Myocyte (in vitro differentiated cells): Measurements from ENCODE around the gene TRAPPC10. TPM values are rescaled to one million over a fixed set of nuclear protein-coding genes. Genes with fewer than 3 reads are reported as not detected.

Experiments used
- DNase-seq: peaks from one replicate; pipeline ENCODE4 v3.0.0-alpha.2; 2012; ENCODE audit warnings: low read depth
- total RNA-seq: library from RNA; depleted of rRNA; stranded (reverse); fragments of >200 nt; gene quantifications from 2 replicates; pipeline ENCODE4 v1.2.3, GENCODE V29; 2014

TRAPPC10 gene
- total RNA-seq, 1 donor from 2014 or later, result 22.4 TPM

DNA sequence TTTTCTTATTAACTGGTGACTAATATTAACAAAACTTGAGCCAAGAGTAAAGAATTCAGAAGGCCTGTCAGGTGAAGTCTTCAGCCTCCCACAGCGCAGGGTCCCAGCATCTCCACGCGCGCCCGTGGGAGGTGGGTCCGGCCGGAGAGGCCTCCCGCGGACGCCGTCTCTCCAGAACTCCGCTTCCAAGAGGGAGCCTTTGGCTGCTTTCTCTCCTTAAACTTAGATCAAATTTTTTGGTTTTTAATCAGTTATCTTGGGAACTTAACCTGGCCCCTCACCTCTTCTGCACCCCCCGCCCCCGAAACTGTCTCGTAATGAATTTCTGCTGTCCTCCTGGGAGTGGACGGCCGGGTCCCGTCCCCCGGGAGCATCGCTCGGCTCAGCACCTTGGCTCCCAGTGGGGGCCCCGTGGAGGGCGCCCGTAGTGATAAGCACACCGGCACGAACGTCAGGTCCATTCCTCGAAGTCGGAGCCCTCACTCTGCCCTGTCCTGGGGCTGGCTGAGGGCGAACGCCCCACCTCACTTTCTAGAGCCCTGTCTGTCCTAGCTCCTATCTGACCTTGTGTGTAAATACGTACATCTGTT is 29.5 kb upstream of the TRAPPC10 start:
- no peak for DNase-seq

DNA sequence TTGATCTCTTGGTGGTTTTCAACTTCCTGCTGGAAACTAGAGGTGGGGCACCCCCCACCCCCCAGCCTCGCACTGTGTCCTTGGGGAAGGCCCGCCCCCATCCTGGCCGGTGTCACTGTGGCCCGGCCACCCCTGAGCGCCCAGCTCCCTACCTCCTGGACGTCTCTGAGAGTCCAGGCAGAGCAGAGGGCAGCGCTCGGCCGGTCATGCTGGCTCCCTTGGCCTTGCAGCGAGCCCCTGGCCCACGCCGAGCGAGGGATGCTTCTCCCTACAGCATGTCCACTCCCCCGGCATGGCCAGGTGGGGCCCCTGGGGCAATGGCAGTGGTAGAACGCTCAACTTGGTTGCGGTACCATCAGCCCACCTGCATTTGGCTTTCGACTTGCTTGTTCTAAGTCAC is 28.7 kb upstream of the TRAPPC10 start:
- DNase-seq, result no peak

DNA sequence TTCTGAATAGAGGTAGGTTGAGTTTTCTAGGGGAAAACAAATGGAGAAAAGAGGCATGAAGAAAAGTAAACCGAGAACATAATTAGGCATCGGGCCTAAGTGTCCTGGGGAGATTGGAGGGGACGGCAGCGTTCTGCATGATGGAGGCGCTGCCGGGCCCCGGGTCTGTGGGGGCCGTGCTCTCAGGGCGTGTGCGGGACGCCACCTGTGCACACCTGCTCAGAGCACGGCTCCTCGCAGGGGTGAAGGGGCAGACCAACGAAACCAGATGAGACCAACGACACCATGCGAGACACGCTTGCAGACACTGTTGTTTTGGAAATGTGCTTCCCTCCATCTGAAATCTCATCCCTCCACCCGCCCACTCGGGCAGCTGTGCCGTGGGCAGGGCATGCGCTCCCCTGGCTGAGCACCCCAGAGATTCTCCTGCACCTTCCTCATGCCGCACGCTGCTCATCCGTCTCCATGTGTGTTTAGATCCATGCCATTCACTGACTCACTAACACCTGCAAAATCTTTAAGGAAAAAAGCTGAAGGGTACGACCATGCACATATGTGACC is 28.2 kb upstream of the TRAPPC10 start:
- DNase-seq, result no peak

DNA sequence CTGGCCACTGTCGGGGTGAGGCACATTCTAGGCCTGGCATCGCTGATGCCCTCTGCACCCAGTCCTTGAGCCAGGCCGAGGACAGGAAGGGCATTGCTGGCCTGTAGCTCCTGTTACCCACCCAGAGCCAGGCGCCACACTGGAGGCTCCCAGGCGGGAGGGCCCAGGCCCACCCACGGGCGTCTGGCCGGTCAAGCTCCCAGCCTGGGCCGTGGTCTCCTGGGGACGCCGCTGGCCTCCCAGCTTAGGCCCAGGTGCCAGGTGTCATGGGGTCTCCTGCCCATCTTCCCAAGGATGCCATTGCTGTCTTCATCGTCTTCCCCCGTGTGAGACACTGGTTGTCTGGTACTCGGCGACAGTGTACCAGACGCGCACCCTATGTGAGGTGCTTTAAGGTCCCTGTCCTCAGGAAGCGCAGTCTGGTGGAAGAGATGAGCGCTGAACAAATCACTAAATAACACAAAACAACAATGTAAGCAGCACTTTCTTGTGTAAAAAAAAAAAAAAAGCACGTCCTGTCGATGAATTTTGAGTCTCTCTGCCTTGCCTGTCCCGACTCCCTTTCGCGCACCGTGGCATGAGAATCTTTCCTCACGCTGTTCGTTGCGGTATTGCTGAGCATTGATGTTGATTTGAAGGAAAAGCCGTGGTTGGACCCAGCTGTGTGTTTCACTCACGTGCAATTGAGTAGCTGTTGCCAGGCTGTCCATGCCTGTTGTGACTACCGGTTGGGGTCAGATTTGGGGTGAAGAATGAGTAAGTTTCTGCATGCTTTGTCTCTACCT is 27.0 kb upstream of the TRAPPC10 start:
- no peak for DNase-seq

DNA sequence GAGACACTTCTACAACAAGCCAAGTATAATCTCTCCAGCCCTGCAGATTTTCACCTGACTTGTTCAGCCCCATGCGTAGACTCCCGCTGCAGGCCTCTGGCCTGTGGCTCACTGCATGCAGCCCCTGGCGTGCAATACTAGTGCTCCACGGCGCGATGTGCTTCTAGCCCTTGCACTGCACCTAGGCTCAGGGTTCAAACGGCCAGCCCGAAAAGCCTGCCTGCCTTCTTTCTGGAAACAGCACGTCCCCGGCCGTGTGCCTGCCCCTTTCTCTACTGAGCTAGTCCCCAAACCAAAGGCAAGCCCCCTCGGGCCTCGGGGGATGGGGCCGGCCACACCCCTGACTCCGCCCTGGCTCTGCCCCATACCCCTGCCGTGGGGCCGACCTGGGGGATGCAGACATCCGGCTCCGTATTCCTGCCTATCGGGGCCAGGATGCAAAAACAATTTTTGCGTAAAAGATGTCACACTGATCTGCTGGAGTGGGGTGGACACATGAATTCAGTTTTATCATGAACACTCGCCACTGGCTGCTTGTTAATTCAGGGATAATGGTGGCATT is 26.3 kb upstream of the TRAPPC10 start:
- no peak for DNase-seq

DNA sequence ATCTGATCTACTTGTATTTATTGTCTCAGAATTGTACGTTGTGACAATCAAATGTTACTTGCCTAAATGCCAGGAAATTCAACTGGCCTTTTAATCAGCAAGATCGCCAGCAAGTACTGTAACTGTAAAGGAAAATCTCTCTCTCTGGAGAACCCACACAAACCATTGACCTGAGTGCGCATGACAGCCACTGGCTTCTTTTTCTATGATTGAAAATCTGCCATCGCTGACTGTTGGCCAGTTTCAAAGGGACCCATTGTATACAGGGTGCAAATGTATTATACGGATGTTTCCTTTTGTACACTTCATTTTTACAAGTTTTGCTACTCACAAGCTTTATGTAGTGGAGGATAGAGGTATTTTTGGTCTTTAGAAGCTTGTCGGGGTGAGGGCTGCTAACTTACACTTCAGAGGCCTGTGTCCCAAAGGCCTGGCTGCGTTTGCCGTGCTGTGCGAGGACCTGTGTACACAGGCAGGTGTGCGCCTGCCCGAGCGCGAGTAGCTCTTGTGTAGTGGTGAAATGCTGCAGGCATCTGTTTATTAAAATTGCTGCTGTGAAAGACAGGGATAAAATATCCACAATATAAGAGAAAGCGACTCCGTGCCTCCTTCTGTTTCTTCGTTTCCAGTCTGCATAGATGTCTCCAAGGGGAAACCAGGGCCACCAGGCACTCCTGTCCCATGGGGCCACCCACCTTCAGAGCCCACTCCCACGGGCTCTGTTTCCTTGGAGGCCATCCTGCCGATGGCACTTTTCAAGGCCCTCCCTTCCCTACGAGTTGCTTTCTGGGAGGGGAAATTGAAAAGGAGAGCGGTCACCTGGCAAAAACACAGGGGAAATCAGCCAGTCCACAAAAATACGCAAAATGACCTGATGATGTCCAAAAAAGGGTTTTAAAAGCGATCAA is 25.3 kb upstream of the TRAPPC10 start:
- no peak for DNase-seq

DNA sequence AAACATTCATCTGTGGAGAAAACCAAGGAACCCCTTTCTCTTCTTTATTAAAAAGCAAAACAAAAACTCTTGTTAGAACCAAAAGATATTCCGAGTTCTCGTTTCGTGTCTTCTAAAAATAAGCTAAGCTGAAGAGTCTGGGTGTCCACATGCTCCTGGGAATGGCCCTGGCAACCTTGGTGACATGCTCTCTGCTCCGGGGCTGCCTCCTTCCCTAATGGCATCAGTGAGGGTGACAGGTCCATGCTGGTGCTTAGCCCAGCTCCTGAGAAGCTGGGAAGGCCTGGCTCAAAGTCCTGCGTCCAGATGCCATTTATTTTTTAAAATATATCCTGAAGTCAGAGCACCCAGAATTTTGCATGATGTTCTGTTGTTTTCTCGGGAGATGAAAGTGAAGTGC is 24.6 kb upstream of the TRAPPC10 start:
- no peak for DNase-seq

DNA sequence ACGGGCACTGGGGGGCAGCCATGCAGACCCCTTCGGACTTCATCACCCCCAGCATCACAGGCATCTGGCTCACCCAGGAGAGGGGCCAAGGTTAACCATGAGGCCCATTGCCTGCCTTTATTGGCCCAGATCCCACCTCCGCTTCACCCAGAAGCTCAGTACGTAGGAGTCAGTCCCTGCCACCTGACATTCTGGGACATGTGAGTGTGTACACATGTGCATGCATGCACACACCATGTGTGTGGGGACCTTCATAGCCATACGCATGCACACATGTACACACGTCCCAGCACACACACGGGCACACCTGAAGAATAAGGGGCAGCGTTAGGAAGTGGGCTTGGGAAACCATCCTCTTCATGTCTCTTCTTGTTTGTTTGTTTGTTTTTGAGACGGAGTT is 24.1 kb upstream of the TRAPPC10 start:
- DNase-seq, result no peak

DNA sequence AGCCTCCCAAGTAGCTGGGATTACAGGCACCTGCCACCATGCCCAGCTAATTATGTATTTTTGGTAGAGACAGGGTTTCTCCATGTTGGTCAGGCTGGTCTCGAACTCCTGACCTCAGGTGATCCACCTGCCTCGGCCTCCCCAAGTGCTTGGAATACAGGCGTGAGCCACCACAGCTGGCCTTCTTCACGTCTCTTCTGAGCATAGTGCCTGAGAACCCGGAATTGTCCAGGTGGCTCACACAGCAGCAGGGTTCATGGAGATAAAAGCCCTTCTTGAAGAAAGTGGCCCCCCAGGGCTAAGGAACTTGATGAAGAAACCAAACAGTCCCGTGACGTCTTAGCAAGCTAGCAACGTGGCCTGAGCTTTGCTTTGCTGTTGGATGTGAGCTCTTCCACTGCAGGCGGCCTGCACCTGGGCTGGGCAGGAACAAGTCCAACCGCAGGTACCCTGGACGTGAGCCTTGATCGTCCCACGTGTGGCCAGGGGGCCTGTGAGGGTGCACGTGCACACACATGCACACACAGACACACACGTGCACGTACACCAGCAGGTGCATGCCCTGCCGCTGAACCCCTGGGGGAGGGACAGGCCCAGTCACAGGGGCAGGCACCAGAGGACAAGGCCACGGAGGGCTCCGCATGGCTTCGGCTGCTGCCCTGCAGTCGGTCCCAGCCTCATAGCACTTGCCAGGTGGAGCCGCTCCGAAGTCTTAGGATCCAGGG is 23.4 kb upstream of the TRAPPC10 start:
- DNase-seq, result no peak

DNA sequence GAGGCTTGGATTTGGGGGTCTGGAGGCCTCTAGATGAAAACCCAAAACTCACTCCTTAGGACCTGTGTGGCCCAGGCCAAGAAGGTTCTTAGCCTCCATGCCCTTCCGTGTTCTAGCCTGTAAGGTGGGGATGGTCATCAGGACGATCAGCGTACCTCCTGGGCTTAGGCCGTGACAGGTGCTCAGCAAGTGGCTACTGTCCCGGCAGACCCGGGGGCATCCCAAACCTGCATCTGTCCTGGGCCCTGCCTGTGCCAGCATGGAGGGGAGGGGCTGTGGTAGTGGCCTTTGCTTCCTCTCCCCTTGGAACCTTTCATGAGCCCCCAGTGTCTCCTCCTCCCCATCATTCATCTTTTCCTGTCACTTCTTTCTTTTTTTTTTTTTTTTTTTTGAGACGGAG is 22.7 kb upstream of the TRAPPC10 start:
- no peak for DNase-seq

DNA sequence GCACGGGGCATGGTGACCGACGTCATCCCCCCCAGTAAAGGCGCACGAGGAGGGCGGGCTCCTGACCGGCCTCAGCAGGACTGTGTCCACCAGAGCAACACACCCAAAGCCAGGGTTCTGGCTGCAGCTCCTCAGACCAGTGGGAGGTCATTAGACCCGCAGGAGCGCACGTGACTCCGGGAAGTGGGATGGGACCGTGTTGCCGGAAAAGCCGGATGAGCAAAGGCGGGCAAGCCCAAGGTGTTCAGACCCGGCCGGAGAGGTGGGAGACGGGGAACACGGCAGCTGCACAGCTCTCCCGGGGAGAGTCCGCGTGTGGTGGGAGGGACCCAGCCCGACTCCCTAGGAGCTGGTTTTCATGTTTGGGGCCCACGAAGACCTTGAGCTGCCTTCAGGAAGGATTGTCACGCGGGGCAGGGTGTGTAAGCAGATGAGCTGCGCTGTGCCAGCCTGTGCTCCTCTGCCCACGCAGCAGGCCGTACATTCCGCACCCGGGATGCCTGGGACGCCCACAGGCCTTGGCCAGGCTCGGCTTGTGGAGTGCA is 20.6 kb upstream of the TRAPPC10 start:
- DNase-seq, result no peak

DNA sequence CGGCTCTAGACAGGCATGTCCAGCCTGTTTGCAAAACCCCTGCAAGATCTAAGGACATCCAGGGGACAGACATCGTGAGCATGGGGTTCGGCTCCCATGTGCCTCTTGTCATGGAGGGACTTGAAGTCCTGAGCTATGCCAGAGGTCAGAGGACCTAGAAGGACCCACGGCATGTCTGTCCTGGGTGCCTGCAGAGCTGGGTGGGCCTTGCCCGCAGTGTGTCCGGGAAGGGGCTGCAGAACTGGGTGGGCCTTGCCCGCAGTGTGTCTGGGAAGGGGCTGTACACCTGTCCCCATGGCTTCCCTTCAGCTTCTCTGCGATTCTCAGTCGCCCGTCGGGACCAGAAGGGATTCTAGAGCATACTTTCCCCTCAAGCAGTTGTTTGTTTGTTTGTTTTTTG is 20.0 kb upstream of the TRAPPC10 start:
- DNase-seq, result no peak

DNA sequence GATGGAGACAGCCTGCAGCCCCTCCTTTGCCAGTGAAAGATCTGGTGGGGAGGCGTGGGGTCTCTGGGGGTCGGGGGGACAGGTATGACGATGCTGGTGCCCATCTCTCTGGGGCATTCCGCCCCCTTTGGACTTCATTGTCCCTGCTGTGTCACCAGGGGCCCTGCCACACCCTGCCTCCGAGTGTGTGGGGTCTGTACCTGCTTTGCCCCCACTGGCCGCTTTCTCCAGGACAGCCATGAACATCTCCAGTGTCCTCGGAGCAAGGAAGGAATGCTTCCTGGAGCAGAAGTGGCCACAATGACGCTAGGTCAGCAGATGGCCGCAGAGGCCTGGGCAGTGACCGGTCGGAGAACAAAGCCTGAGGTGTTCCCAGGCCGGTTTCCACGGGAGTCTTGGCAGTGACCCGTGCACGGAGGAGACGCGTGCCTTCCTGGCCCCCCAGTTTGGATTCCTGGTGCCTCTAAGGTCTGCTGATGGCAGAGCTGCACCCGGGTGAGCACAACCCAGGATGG is 18.6 kb upstream of the TRAPPC10 start:
- no peak for DNase-seq

DNA sequence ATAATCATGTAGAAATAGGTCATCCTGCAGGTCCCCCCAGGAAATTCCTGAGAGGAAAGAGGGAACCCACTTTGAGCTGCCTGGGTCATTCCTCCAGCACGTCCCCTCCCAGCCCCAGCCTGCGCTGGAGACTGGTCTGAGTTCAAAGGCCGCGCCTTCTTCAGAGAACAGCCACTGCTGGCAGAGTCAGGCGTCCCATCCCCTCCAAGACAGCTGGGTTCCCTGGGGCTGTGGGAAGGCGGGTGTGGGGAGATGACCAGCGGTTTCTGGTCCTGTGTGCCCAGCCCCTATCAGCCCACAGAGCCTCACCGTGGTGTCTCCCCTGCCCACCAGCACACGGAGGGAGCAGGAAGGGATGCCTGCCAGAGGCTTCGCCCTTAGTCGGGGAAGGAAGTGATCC is 18.0 kb upstream of the TRAPPC10 start:
- peak; percentile 50 for DNase-seq

DNA sequence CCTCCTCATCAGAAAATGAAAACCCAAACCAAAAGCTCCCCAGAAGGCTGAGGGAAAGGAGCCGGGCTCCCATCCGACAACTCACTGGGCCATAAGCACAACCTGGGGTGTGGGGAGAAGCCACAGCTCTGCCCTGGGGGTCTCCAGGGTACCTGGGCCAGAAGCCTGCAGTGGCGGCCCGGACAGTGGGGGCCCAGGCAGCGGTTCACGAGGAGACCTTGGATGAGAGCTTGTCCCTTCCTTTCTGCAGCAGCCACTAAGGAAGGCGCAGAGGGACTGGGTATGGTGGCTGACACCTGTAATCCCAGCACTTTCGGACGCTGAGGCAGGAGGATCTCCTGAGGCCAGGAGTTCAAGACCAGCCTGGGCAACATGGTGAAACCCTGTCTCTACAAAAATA is 17.5 kb upstream of the TRAPPC10 start:
- no peak for DNase-seq

DNA sequence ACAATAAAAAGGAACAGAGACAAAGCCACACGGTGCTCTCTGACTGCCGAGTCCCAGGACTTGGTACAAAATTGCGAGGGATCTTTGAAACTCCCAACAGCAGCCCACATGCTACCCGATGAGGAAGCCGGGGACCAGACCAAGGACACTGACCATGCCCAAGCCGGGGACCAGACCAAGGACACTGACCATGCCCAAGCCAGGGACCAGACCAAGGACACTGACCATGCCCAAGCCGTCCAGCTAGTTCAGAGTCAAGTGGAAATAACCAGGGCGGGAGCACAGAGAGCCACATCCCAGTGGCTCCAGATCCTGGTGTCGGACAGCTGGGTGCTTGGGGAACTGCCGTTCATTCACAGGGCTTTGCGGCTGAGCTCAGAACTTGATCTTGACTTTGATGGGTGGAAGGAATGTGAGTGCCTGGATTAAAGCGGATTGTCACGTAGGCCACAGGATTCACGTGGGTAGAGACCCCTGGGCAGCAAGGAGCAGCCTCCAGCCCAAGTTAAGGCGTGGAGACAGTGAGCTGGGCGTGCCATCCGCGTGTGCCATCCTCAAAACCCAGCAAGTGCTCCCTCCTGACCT is 16.5 kb upstream of the TRAPPC10 start:
- DNase-seq, result peak; percentile 64

DNA sequence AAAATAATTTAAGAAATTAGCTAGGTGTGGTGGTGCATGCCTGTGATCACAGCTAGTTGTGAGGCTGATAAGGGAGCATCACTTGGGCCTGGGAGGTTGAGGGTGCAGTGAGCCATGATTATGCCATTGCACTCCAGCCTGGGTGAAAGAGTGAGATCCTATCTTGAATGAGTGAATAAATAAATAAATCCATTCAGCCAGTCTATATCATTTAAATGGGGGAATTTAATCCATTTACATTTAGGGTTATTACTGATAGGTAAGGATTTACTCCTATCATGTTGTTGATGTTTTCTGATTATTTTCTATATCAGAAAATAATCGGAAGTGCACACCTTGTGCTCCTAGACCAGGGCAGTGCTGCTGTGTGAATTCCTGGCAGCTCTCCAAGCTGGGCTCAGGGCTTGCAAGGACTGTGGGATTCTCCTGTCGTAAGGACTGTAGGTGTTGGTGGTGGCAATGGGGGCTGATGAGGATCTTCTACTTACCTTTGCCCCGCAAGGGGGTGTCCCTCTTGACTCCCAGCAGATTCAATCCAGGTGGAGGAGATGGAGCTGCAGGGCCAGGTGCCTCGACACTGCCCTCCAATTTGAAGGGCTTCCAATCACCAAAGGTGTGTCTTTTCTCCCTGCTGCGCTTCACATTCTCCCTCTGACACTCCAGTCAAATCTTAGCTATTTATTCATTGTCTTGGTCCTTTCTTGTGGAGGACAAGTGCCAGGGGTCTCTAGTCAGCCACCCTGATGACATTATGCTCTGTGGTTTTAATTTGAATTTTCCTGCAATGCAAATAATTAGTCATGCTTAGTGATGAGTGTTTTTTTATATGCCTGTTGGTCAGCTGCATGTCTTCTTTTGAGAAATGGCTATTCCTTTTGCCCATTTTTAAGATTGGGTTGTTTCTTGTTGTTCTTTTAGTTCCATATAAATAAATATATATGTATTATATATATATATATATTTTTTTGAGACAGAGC is 14.1 kb upstream of the TRAPPC10 start:
- no peak for DNase-seq

DNA sequence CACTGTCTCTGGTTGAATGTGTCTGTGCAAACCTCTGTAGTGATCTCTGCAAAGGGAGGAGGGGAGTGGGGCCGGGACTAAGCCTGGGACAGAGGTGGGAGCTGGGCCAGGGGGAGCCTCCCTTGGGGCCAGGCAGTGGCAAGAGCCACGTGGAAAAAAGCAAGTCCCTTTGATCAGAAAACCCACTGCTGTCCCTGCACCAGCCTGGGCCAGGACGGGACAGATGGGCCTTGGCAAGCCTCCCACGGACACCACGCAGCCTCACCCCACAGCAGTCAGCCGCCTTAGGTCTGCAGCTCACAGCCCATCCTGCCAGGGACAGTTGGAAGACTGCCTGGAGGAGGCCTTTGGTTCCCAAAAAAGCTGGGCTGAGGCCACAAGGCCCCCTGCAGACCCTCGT is 11.7 kb upstream of the TRAPPC10 start:
- DNase-seq, result peak; percentile 65

DNA sequence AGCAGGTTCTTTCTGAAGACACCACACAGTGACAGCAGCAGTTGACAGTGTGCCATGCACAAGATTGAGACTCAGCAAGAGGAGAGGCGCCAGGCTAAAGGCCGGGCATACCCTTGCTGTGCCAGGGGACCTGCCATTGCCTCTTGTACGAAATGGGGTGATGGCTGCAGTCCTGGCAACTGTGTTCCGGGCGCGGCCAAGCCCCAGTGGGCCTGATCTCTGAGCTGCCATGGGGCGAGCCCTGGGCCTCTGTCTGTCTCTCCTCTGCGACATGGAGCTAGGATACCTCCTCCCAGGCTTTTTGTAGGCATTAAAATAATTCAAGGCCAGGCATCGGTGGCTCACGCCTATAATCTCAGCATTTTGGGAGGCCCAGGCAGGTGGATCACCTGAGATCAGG is 9.6 kb upstream of the TRAPPC10 start:
- DNase-seq, result no peak
